ENCODE data around the gene STRN3.
"Not testable (repeated sequence)": the region's sequence is repeated elsewhere in the genome, so short reads cannot be mapped to it uniquely, and the experiment has no call there.

Gene STRN3

DNA sequence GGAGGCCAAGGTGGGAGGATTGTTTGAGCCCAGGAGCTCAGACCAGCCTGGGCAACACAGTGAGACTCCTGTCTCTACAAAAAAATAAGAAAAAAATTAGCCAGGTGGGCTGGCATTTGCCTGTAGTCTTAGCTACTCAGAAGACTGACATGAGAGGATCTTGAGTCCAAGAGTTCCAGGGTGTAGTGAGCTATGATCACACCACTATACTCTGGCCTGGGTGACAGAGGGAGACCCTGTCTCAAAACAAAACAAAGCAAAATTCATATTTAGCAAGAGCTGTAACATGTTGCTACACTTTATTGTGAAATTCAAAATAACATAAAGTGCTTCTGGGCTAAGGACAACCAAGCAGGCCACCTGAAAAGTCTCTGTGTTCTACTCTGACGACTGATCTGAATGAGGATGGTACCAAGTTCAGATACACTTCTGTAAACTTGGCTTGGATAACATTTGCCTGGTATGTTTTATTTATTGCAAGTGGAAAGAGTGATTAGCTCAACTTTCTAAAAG, 11.6 kb upstream of the STRN3 start:
- DNase-seq (ENCODE audit: low spot score), result no peak

DNA sequence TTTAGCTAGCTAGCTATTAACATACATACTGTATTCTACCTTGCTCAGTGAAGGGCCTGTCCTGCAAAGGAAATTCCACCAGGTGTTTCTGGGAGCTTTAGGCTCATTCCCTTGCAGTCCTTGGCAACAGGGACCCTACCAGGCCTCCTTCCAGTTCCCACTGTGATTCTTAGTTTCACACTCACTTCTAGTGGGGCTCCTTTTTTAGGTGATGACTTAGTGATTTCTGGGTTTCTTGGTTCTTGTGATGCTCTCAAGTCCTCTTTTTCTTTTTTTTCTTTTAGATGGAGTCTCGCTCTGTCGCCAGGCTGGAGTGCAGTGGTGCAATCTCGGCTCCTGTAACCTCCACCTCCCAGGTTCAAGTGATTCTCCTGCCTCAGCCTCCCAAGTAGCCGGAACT, 10.4 kb upstream of the STRN3 start:
- no peak for DNase-seq (ENCODE audit: low spot score)

DNA sequence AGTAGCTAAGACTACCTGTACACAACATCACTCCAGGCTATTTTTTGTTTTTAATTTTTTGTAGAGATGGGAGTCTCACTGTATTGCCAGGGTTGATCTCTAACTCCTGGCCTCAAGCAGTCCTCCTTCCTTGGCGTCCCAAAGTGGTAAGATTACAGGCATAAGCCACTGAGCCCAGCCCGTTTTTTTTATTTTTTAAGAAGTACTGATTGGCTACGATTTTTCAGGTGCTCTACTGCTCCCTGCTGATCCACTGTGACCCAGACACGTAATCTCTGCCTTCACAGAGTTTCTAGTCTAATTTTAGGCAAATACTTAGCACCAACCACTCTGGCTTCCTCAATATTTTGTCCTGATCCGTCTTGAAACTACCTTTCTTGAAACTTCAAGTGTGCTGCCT, 4.3 kb upstream of the STRN3 start:
- DNase-seq (ENCODE audit: low spot score), result no peak

DNA sequence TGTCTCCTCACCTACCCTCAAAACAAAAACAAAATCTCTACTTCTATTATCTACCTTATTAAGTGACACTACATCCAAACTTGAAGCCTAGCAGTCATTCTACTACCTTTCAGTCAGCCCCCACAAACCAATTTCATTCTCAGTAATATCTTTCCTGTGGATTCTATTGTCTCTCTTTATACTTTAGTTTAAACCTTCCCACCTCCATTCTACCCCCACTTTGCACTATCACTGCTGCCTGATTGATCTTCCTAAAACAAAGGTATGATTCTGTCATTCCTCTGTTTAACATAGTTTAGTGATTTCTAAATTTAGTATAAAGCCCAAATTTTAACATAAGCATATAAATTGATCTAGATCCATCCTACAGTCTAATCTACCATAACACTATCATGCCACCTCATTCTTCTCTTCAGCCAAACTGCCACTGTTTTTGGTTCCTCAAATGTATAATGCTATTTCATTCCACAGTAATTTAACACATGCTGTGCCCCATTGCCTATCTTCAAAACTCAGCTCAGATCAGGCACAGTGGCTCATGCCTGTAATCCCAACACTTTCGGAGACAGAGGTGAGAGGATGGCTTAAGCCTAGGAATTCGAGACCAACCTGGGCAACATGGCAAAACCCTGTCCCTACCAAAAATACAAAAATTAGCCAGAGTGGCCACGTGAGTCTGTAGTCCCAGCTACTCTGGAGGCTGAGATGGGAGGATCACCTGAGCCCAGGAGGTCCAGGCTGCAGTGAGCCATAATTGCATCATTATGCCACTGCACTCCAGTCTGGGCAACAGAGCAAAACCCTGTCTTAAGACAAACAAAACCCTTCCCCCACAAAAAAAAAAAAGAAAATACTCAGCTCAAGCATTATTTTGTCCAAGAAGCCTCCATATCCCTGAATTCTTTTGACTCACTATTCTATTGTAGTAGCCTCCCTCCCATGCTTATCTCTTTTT, 3.1 kb upstream of the STRN3 start:
- DNase-seq (ENCODE audit: low spot score), result no peak

DNA sequence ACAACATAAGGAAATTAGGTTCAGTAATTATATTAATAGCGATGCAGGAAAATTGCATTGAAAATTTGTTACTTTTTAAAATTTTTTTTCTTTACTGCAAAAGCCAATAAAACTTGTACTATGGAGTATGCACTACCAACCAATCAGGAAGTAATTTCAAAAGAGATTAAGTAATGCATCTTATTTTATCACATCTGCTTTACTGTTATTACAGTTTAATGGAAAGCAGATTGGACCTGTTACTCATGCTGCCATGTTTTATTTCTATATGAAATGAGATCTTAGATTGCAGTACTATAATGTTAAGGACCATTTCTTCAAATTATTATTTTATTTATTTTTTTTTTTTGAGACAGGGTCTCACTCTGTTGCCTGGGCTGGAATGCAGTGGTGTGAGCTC, 1.7 kb upstream of the STRN3 start:
- no peak for DNase-seq (ENCODE audit: low spot score)

DNA sequence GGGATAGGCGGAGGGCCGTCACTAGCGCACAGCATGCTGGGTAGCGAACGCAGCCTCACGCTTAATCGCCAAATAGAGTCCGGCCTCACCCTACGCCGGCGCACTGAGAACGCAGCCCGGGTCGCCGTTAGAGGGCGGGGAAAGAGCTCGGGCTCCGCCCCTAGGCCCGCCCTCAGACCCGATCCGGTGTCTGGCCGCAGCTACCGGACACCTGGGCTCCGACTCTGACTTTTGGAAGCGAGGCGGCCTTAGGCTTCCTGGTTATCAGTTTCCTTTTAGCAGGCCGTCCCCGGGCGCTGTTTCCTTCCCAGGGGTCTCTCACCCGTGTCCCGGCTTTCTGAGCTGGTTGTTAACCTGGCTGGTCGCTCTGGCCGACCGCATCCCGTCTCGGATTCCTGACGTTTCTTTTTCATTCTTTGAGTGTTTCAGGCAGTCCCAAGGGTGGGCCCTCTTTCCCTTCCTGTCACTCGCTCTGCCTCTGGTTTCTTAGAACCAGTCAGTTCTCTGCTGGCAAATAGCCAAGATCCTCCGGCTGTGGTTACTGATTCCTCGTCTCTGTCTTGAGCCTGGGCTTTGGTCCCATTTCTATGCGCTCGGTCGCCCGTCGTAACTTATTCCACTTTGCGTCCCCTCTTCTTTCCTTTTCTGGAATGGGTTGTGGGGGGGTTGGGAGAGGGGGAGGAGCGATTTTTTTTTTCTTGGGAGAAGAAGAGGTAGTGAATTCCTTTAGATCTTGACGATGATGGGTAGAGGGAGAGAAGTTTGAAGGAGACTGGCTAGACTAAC, 464 bp upstream of the STRN3 start:
- DNase-seq (ENCODE audit: low spot score), result peak; percentile 95

DNA sequence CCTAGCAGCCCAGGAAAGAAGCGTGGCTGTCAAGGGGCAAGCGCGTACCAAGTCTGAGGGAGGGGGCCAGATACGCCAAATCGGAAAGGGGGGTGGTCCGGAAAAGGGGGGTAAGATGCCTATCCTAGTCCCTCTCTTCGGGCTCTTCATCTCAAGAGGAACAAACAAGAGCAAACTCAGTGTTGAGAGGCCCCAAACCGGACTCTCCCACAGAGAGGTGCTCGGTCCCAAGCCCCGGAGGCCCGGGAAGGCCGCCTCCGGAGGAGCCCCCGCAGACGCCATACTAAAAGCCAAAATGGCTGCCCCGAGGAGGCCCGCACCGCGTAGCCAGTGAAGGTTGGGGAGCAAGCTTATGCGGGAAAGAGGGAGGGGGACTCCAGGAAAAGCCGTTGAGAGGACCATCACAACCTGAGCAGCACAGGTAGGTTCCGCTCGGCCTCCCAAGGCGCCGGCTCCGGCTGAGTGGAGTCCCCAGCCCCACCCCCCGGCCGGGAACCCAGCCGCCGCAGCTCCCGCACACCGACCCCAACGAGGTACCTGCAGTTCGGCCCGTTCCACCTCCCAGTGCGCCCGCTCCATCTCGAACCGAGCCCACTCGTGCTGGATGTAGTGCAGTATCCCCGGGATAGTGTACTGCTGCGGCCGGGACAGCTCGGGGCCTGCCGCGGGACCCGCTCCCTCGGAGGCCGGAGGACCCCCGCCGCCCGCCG, 657 bp downstream of the STRN3 start, which contains the start of gene AP4S1:
AP4S1 (plus strand) TSS at position 283 of the 710 bp plus-strand sequence. CDS start 40,548 bp downstream, outside the sequence.
- DNase-seq (ENCODE audit: low spot score), result peak; percentile 31

DNA sequence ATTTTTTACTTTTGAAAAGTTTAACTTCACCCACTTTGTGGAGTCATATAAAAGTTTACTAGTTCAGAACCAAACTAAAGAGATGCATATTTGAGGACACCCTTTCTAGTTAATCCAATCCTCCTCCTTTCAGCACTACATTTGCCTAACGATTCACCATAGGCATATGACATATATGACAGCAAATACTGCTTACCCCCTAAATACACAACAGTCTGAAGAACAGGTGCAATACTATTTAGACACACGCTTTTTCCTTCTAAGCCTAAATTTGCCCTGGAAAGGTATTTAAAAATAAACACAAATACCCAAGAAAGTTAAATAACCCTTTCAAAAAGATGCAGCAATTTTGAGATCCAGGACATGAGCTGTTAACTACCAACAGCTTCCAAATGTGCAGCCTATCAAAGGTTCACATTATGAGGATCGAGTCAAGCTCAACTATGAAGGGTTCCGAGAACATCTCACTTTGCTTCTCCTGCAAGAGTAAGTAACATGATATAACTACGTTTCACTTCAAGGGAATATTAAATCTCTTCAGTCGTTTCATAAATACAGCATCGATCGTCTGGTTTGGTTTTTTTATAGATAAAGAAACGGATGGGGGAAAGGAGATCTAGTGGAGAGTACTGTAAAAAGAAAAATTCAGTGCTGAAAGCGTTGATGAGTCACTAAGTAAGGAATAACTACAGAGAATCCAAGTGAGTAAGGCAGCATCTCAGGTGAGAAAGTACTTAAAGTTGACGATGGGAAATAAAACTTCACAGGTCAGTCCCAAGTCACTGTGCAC, 1.4 kb downstream of the STRN3 start:
- peak; percentile 24 for DNase-seq (ENCODE audit: low spot score)

DNA sequence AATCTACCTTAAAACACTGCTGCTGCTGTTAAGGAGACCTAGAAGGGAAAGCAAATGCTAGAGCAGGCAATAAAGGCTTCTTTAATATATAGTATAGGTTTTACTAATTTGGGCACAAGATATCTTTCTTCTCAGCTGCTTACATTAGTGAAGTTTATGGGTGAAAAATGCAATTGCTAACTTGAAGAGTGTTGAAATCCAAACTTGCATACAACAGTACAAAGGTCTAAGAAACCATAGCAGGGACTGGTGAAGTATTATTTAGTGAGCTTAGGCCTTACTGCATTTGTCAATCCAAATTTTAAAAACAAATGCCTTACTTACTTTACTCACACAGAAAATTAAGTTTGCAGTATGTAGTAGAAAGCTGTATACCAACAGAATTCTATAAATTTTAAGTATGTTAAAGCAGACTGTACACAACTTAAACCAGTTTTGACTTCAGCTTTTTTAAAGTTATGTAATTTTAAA, 2.1 kb downstream of the STRN3 start:
- no peak for DNase-seq (ENCODE audit: low spot score)

DNA sequence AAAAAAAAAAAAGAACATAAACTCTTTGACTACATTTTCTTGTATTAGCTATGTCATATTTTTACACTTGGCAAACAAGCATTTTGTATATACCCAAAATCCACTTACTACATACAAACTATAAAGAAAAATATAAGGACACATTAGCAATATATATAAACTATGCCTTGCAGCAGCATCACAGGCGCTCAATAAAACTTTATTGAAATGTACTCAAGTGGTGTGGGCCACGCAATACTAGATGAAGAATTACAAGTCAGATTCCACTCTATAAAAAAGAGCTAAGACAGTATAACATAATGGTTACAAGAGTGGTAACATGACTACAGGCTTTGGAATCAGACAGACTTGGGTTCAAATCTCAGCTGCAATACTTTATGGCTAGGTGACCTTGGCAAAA, 3.8 kb downstream of the STRN3 start:
- DNase-seq (ENCODE audit: low spot score), result no peak

DNA sequence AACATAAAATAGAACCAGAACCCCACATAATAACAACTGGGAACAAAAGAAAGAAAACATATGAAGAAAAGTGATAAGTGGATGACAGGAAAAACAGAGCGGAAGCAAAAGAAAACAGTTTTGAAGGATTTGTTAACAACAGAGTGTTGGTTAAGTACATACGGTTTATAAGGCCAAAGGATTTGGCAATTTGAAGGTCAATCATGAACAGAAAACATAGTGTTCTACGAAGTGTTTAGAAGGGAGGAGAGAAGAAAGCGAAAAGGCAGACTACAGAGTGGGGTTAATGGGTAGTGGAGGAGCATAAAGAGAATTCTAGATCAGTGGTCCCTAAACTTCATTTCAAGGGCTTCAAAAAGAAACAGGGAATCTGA, 4.6 kb downstream of the STRN3 start:
- no peak for DNase-seq (ENCODE audit: low spot score)

DNA sequence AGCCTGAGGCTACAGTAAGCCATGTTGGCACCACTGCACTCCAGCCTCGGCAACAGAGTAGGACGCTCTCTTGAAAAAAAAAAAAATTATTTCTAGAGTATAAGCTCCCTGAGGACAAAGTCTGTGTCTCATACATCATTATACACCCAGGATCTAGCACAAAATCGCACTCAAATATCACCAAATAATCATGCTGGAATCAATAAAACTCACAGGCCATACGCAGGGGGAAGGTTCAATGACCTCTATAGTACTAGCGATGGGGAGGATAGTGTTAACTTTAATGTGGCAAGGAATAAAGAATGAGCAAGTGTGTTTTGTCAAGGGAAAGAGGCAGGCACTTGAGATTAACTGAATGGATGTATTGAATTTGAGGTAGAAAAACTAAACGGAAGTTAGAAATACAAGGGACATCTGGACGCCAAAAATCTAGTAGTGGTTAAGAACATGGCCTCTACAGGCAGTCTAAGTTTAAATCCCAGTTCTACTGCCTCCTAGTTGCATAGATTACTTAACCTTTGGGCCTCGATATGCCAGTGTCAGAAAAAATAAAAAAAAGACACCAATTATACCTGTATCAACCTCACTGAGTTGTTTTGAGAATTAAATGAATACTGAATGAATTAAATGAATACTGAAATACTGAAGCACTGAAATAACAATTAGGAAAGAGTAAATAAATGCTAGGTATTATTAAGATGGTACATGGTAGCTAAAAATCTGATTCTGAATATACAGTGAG, 5.2 kb downstream of the STRN3 start:
- DNase-seq (ENCODE audit: low spot score), result no peak

DNA sequence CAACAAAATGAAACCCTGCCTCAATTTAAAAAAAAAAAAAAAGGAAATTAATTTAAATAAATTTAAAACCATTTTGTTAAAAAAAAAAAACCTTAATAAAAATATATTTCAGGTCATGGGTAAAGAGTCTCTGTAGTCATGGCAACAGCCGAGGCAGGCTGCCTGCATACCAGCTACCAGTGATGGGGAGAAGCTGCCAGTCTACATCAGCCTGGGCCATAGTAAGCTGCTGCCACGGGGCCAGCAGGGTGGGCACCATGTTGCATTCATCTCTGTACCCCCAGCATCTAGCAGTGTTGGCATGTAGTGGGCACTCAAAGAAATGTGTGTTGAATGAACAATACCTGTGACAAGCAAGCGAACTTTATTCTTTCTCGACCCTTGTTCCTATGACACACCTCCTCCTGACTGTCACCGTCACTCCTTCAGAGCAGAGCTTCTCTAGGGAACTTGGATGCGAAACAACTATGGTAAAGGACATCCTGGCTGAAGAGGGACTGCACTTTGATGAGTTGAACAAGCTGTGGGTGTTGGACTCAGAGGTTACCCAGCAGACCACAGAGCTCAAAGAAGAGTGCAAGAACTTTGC, 8.0 kb downstream of the STRN3 start:
- DNase-seq (ENCODE audit: low spot score), result no peak

DNA sequence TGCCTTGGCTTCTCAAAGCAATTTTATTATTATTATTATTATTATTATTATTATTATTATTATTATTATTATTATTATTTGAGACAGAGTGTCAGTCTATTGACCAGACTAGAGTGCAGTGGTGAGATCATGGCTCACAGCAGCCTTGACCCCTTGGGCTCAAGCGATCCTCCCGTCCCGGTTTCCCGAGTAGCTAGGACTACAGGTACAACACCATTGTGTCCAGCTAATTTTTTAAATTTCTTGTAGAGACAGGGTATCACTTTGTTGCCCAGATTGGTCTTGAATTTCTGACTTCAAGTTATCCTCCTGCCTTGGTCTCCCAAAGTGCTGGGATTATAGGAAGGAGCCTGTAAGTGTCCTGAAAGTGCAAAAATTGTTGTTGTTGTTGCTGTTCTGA, 12.3 kb downstream of the STRN3 start:
- DNase-seq (ENCODE audit: low spot score), result no peak

DNA sequence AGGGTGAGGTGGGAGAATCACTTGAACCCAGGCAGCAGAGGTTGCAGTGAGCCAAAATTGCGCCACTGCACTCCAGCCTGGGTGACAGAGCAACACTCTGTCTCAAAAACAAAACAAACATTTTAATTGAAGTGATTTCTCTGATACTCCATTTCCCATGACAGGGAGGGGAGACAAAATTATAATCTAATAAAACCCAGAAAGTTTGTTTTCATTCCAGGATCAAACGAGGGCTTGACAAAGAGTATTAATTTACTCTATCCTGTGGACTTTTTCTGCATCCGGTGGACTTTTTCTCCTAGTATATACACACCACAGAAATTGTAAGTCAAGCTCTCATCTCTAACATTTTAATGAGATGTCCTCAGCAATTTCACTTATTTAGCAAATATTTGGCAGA, 15.2 kb downstream of the STRN3 start:
- DNase-seq (ENCODE audit: low spot score), result no peak

DNA sequence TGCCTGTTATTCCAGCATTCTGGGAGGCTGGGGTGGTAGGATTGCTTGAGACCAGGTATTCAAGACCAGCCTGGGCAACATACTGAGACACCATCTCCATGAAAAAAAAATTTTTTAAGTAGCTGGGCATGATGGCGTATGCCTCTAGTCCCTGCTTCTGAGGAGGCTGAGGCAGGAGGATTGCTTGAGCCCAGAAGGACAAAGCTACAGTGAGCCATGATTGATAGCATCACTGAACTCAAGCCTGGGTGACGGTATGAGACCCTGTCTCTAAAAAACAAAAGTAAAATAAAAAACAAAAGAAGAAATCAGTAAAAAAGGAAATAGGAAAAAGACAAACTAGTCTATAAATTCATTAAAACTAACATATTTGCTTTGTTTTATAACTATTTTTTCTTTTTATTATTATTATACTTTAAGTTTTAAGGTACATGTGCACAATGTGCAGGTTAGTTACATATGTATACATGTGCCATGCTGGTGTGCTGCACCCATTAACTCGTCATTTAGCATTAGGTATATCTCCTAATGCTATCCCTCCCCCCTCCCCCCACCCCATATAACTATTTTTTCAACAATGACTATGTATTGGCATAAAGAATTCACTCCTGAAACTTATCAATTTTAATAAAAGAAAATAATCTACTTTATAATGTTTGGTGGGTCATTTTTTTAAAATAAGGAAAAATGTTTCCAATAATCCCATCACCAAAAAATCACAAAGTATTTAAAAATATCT, 16.2 kb downstream of the STRN3 start:
- no peak for DNase-seq (ENCODE audit: low spot score)

DNA sequence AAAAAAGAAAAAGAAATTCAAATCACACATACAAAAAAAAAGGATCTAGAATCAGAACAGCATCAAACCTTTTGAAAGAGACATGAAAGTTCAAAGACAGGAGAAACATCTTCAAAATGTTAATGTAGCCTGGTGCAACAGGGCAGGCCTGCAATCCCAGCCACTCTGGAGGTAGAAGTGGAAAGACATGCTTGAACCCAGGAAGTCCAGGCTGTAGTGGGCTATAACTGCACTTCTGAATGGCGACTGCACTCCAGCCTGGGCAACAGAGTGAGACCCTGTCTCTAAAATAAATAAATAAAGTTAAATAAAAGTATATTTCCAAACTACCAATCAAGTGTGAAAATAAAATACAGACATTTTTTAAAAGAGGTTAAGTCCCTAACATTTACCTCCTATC, 19.5 kb downstream of the STRN3 start:
- no peak for DNase-seq (ENCODE audit: low spot score)

DNA sequence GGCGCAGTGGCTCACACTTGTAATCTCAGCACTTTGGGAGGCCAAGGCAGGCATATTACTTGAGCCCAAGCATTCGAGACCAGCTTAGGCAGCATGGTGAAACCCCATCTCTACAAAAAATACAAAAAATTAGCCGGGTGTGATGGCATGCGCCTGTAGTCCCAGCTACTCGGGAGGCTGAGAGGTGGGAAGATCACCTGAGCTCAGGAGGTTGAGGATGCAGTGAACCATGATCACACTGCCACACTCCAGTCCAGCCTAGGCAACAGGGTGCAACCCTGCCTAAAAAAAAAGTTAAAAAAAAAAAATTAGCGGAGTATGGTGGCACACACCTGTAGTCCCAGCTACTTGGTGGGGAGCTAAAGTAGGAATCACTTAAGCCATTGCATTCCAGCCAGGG, 22.2 kb downstream of the STRN3 start:
- not testable (repeated sequence) for DNase-seq (ENCODE audit: low spot score)

DNA sequence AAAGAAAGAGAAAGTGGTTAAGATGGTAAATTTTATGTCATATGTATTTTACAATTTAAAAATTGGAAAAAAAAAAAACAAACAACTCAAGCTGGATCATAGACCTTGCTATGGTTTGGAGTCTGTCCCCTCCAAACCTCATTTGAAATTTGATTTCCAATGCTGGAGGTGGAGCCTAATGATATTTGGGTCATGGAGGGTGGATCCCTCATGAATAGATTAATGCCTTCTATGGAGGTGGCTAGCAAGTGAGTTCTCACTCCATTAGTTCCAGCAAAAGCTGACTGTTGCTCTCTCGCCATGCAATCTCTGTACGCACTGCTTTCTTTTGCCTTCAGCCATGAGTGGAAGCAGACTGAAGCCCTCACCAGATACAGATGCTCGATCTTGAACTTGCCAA, 22.9 kb downstream of the STRN3 start:
- DNase-seq (ENCODE audit: low spot score), result no peak

DNA sequence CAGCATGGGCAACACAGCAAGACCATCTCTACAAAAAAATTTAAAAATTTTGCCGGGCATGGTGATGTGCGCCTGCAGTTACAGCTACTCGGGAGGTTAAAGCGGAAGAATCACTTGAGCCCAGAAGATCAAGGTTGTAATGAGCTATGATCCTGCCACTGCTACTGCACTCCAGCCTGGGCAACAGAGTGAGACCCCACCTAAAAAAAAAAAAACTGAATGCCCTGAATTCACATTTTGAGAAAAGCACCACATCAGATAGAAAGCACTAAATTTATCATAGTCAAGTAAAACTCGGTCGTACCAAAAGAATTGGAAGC, 24.9 kb downstream of the STRN3 start:
- DNase-seq (ENCODE audit: low spot score), result no peak
